ENCODE data around the gene PNPLA2.
A peak's percentile ranks its signal among the peaks of the same experiment; 100 is the strongest.

The PNPLA2 gene

DNA sequence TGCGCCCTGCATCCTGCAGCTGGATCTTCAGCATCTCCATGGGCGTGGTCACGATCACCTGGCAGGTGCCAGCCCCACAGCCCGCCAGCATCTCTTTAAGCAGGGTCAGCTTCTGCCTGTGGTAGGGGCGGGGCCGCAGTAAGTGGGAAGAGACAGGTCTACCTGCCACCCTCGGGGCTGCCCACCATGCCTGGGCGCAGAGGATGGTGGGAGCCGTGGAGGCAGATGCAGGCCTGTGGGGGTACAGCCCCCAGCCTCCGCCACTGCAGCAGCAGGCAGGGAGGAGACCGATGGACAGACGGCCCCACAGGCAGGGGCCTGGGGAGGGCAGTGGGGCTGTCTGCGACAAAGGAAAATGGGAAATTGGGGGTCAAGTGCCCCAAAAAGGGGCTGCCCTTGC is 25.8 kb upstream of the PNPLA2 start:
- Histone ChIP-seq H3K4me3 (ENCODE audit: low read depth in 1 of 5, low read length in 5 of 5) (no peak overlapping the region), H3K27ac (ENCODE audit: low read depth, low read length) (no peak overlapping the region), H3K9ac (ENCODE audit: low read length in 5 of 5) (no peak overlapping the region), H3K36me3 (ENCODE audit: control insufficient read depth in 5 of 5, insufficient read depth in 5 of 5, low read length in 5 of 5) (peaks cover 0 to 14% (median 7%) of the 10 kb centered on the region in 5 donors), H3K4me1 (ENCODE audit: control insufficient read depth in 5 of 5, insufficient read depth in 5 of 5, low read length in 5 of 5) (peaks cover 1 to 48% (median 32%) of the 10 kb centered on the region in 5 donors), H3K27me3 (ENCODE audit: control insufficient read depth in 5 of 5, insufficient read depth in 4 of 5, low read length in 5 of 5) (peaks cover 7 to 20% (median 12%) of the 10 kb centered on the region in 5 donors), H3K9me3 (ENCODE audit: control insufficient read depth in 5 of 5, low read length in 5 of 5) (no peaks in the 10 kb centered on the region)

DNA sequence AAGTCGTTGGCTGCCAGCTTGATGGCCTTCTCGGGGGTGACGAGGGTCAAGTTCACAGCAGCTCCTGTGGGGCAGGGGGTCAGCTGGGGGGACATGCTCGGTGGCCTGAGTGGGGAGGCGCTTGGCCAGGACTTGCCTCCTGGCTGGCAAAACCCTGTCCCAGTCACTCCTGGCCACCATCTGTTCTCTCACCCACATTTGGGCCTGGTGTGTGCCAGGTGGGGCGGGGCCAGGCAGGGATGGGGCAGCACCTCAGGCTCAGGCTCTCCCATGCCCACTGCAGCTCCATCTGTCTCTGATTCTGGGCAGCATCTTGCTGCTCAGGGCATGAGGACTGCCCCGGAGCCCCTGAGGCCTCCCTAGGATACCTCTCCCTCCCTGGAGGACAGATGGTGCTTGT is 25.2 kb upstream of the PNPLA2 start:
- H3K9ac ChIP-seq (ENCODE audit: low read length in 5 of 5) = no peak overlapping the region
- H3K36me3 ChIP-seq (ENCODE audit: control insufficient read depth in 5 of 5, insufficient read depth in 5 of 5, low read length in 5 of 5) = peaks cover 0 to 14% (median 7%) of the 10 kb centered on the region in 5 donors
- H3K27ac ChIP-seq (ENCODE audit: low read depth, low read length) = no peak overlapping the region
- no peaks in the 10 kb centered on the region for H3K9me3 ChIP-seq (ENCODE audit: control insufficient read depth in 5 of 5, low read length in 5 of 5)
- peaks cover 1 to 52% (median 35%) of the 10 kb centered on the region in 5 donors for H3K4me1 ChIP-seq (ENCODE audit: control insufficient read depth in 5 of 5, insufficient read depth in 5 of 5, low read length in 5 of 5)
- no peak overlapping the region for H3K4me3 ChIP-seq (ENCODE audit: low read depth in 1 of 5, low read length in 5 of 5)
- H3K27me3 ChIP-seq (ENCODE audit: control insufficient read depth in 5 of 5, insufficient read depth in 4 of 5, low read length in 5 of 5) = peaks cover 7 to 14% (median 9%) of the 10 kb centered on the region in 5 donors

GRCh38 chr11:794013-794765 is 24.5 kb upstream of the PNPLA2 start:
- Histone ChIP-seq H3K9ac (ENCODE audit: low read length in 5 of 5) (no peak overlapping the region), H3K36me3 (ENCODE audit: control insufficient read depth in 5 of 5, insufficient read depth in 5 of 5, low read length in 5 of 5) (peaks cover 0 to 17% (median 7%) of the 10 kb centered on the region in 5 donors), H3K27ac (ENCODE audit: low read depth, low read length) (no peak overlapping the region), H3K27me3 (ENCODE audit: control insufficient read depth in 5 of 5, insufficient read depth in 4 of 5, low read length in 5 of 5) (peaks cover 3 to 7% (median 5%) of the 10 kb centered on the region in 5 donors), H3K9me3 (ENCODE audit: control insufficient read depth in 5 of 5, low read length in 5 of 5) (no peaks in the 10 kb centered on the region), H3K4me1 (ENCODE audit: control insufficient read depth in 5 of 5, insufficient read depth in 5 of 5, low read length in 5 of 5) (peaks cover 1 to 53% (median 35%) of the 10 kb centered on the region in 5 donors), H3K4me3 (ENCODE audit: low read depth in 1 of 5, low read length in 5 of 5) (no peak overlapping the region)

DNA sequence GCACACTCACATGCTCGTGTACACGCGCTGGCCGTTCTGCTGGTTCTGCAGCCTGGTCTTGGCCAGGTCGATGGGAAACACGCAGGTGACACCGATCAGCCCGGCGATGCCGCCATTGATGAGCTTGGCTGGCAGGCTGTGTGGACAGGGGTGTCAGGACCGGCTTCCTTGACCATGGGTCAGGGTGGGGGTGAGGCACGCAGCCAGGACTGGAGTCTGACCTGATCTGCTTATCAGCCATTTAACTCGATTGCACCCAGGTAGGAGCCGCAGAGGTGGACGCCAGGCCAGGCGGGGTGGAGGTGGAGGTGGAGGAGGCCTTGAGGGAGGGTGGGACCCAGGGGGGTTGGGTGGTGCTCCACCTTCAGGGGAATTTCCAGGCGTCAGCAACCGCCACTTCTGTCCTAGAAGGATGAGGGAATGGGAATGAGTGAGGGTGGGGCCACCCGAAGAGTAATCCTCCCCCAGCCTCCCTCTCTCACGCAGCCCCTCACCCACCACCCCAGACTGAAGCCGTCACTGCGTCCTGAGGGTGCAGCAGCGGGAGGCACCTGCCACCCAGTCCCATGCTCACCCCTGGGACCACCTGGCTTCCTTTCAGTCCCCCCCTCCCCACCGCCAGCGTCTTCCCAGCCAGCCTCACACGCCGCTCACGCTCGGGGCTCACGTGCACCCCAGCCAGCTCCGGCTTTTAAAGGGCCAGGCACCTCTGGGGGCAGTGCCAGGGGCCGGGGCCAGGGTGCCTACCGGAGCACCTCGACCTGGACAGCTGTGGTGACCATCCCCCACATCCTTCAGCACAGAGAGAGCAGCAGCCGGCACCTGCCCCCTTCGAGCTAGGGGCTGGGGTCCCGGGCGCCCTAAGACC is 23.7 kb upstream of the PNPLA2 start:
- Histone ChIP-seq H3K27me3 (ENCODE audit: control insufficient read depth in 5 of 5, insufficient read depth in 4 of 5, low read length in 5 of 5) (peaks cover 0 to 3% (median 0%) of the 10 kb centered on the region in 5 donors), H3K4me1 (ENCODE audit: control insufficient read depth in 5 of 5, insufficient read depth in 5 of 5, low read length in 5 of 5) (peaks cover 1 to 53% (median 35%) of the 10 kb centered on the region in 5 donors), H3K9ac (ENCODE audit: low read length in 5 of 5) (peak overlapping the region in 2 of 5 donors; percentile 33 to 86), H3K27ac (ENCODE audit: low read depth, low read length) (peak overlapping the region; percentile 41), H3K4me3 (ENCODE audit: low read depth in 1 of 5, low read length in 5 of 5) (peak overlapping the region in 4 of 5 donors; percentile 24 to 77 (median 69)), H3K9me3 (ENCODE audit: control insufficient read depth in 5 of 5, low read length in 5 of 5) (no peaks in the 10 kb centered on the region), H3K36me3 (ENCODE audit: control insufficient read depth in 5 of 5, insufficient read depth in 5 of 5, low read length in 5 of 5) (peaks cover 0 to 25% (median 11%) of the 10 kb centered on the region in 5 donors)

GRCh38 chr11:795634-796564 is 22.8 kb upstream of the PNPLA2 start:
- H3K4me3 ChIP-seq (ENCODE audit: low read depth in 1 of 5, low read length in 5 of 5) = peak overlapping the region; percentile 71 to 80 (median 75)
- H3K4me1 ChIP-seq (ENCODE audit: control insufficient read depth in 5 of 5, insufficient read depth in 5 of 5, low read length in 5 of 5) = peaks cover 1 to 53% (median 35%) of the 10 kb centered on the region in 5 donors
- H3K27ac ChIP-seq (ENCODE audit: low read depth, low read length) = peak overlapping the region; percentile 69

GRCh38 chr11:796565-797295 is 22.0 kb upstream of the PNPLA2 start:
- no peaks in the 10 kb centered on the region for H3K27me3 ChIP-seq (ENCODE audit: control insufficient read depth in 5 of 5, insufficient read depth in 4 of 5, low read length in 5 of 5)
- H3K9me3 ChIP-seq (ENCODE audit: control insufficient read depth in 5 of 5, low read length in 5 of 5) = no peaks in the 10 kb centered on the region
- peak overlapping the region; percentile 69 for H3K27ac ChIP-seq (ENCODE audit: low read depth, low read length)
- peak overlapping the region in 4 of 5 donors; percentile 29 to 78 (median 62) for H3K9ac ChIP-seq (ENCODE audit: low read length in 5 of 5)
- peaks cover 0 to 36% (median 20%) of the 10 kb centered on the region in 5 donors for H3K36me3 ChIP-seq (ENCODE audit: control insufficient read depth in 5 of 5, insufficient read depth in 5 of 5, low read length in 5 of 5)
- H3K4me3 ChIP-seq (ENCODE audit: low read depth in 1 of 5, low read length in 5 of 5) = peak overlapping the region; percentile 71 to 80 (median 75)
- peaks cover 1 to 50% (median 35%) of the 10 kb centered on the region in 5 donors for H3K4me1 ChIP-seq (ENCODE audit: control insufficient read depth in 5 of 5, insufficient read depth in 5 of 5, low read length in 5 of 5)

More at GRCh38 chr11:795634-796564, 22.8 kb upstream of the PNPLA2 start:
- H3K36me3 ChIP-seq (ENCODE audit: control insufficient read depth in 5 of 5, insufficient read depth in 5 of 5, low read length in 5 of 5) = peaks cover 0 to 33% (median 15%) of the 10 kb centered on the region in 5 donors
- no peaks in the 10 kb centered on the region for H3K27me3 ChIP-seq (ENCODE audit: control insufficient read depth in 5 of 5, insufficient read depth in 4 of 5, low read length in 5 of 5)
- peak overlapping the region in 4 of 5 donors; percentile 57 to 86 (median 74) for H3K9ac ChIP-seq (ENCODE audit: low read length in 5 of 5)
- H3K9me3 ChIP-seq (ENCODE audit: control insufficient read depth in 5 of 5, low read length in 5 of 5) = no peaks in the 10 kb centered on the region

DNA sequence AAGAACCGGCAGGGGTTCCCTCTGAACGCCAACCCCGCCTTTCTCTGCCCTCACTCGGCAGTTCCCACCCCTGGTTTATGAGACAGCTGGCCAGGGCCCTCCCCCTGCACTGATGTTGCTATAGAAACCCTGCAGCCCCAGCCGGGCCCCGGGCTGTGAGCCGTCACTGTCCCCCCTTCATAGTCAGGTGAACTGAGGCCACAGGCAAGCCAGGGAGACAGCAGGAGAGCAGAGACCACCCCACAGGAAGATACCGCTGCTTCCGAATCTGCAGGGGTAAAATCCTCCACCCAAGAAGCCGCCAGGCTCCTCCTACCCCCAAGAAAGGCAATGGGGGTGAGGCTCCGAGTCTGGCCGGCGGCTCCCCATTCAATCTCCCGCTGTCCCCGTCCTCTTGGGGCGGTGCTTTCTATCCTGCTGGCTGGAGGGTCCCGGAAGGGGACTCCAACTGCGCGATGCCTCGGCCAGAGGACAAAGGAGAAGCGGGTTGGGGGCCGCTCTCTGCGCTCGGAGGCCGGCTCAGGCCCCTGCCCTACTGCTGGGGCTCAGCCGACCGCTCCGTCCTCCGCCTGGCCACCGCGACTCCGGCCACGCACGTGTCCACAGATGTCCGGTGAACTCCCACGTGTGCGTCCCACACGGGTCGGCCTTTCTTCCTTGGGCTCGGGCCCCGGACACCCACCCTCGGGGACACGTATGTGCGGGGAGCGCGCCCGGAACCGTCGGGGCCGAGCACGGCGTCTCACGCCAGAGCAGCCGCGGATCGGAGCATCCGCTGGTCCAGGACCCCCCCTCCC is 21.2 kb upstream of the PNPLA2 start:
- H3K36me3 ChIP-seq (ENCODE audit: control insufficient read depth in 5 of 5, insufficient read depth in 5 of 5, low read length in 5 of 5) = peaks cover 0 to 36% (median 22%) of the 10 kb centered on the region in 5 donors
- H3K9ac ChIP-seq (ENCODE audit: low read length in 5 of 5) = peak overlapping the region; percentile 8 to 78 (median 52)
- H3K27me3 ChIP-seq (ENCODE audit: control insufficient read depth in 5 of 5, insufficient read depth in 4 of 5, low read length in 5 of 5) = no peaks in the 10 kb centered on the region
- peak overlapping the region; percentile 69 for H3K27ac ChIP-seq (ENCODE audit: low read depth, low read length)
- H3K4me1 ChIP-seq (ENCODE audit: control insufficient read depth in 5 of 5, insufficient read depth in 5 of 5, low read length in 5 of 5) = peaks cover 1 to 50% (median 35%) of the 10 kb centered on the region in 5 donors
- peak overlapping the region; percentile 56 to 80 (median 71) for H3K4me3 ChIP-seq (ENCODE audit: low read depth in 1 of 5, low read length in 5 of 5)
- no peaks in the 10 kb centered on the region for H3K9me3 ChIP-seq (ENCODE audit: control insufficient read depth in 5 of 5, low read length in 5 of 5)

GRCh38 chr11:798093-798713 is 20.5 kb upstream of the PNPLA2 start, which contains the start of gene SLC25A22:
Gene SLC25A22, minus strand, starts transcription at chr11:798281. Its CDS starts 3,275 bp downstream, at chr11:795006.
- Histone ChIP-seq H3K27ac (ENCODE audit: low read depth, low read length) (peak within 1 kb of the TSS; percentile 69), H3K9me3 (ENCODE audit: control insufficient read depth in 5 of 5, low read length in 5 of 5) (no peaks in the 10 kb centered on the region), H3K36me3 (ENCODE audit: control insufficient read depth in 5 of 5, insufficient read depth in 5 of 5, low read length in 5 of 5) (peaks cover 0 to 42% (median 23%) of the 10 kb centered on the region in 5 donors), H3K27me3 (ENCODE audit: control insufficient read depth in 5 of 5, insufficient read depth in 4 of 5, low read length in 5 of 5) (no peaks in the 10 kb centered on the region), H3K4me3 (ENCODE audit: low read depth in 1 of 5, low read length in 5 of 5) (peak within 1 kb of the TSS; percentile 56 to 80 (median 71)), H3K9ac (ENCODE audit: low read length in 5 of 5) (peak within 1 kb of the TSS; percentile 8 to 78 (median 52)), H3K4me1 (ENCODE audit: control insufficient read depth in 5 of 5, insufficient read depth in 5 of 5, low read length in 5 of 5) (peaks cover 1 to 50% (median 35%) of the 10 kb centered on the region in 5 donors)
